ENCODE data around the gene IL6ST. TPM values are rescaled to one million over a fixed set of nuclear protein-coding genes. Genes with fewer than 3 reads are reported as not detected.

Gene IL6ST
- total and polyA plus RNA-seq, 9 donors = 45.9 to 406 (median 169) TPM

DNA sequence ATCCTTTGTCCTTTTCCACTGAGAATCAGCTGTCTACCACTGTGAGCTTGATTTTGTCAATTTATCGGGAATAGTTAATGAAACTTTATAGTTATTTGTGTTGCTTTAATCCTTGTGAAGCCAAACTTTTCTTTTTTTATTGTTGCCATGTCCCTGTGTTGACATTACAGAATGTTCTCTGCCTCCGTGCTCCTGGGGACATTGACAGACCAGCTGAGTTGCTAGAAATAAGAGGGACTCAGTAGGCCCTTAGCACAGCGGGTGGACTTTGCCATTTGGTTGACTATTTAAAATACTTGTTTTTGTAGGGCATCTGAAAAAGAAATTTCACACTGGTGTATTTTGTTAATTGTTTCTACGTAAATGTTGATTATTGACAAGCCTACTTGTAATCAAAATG lies 73.1 kb downstream of the IL6ST start:
- intact Hi-C loops (cut with DNase I) = no loop called here
- no peaks in the 10 kb centered on the region for H3K9me3 ChIP-seq
- no peak for DNase-seq
- no peaks in the 10 kb centered on the region for H3K36me3 ChIP-seq
- no peak overlapping the region for H3K27ac ChIP-seq
- H3K4me3 ChIP-seq = no peak overlapping the region
- TF ChIP-seq EP300 (IDR thresholded peaks at IDR 0.05) = no peak
- TF ChIP-seq POLR2A (IDR thresholded peaks at IDR 0.05) = no peak
- TF ChIP-seq, protein P1, sequence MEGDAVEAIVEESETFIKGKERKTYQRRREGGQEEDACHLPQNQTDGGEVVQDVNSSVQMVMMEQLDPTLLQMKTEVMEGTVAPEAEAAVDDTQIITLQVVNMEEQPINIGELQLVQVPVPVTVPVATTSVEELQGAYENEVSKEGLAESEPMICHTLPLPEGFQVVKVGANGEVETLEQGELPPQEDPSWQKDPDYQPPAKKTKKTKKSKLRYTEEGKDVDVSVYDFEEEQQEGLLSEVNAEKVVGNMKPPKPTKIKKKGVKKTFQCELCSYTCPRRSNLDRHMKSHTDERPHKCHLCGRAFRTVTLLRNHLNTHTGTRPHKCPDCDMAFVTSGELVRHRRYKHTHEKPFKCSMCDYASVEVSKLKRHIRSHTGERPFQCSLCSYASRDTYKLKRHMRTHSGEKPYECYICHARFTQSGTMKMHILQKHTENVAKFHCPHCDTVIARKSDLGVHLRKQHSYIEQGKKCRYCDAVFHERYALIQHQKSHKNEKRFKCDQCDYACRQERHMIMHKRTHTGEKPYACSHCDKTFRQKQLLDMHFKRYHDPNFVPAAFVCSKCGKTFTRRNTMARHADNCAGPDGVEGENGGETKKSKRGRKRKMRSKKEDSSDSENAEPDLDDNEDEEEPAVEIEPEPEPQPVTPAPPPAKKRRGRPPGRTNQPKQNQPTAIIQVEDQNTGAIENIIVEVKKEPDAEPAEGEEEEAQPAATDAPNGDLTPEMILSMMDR (IDR thresholded peaks at IDR 0.05) = no peak
- 88 to 94% (median 91%) methylated on average over 4 of the region's 4 CpGs for WGBS, 3 donors
- no peaks in the 10 kb centered on the region for H3K4me1 ChIP-seq (ENCODE audit: insufficient read depth)
- no peaks in the 10 kb centered on the region for H3K27me3 ChIP-seq

DNA sequence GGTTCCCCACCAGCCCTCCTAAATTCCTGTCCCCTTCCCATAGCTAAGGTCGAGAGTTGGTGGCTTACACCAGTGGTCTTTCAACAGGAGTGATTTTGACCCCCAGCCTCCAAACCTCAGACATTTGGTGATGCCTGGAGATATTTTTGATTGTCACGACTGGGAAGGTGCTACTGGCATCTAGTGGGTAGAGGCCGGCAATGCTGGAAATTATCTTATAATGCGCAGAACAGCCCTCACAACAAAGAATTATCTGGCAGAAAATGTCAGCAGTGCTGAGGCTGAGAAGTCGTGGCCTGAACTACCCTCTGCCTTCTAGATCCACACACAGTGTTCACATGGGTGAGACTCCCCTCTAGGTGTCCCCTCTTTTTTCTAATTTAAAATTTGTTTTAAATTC lies 74.0 kb downstream of the IL6ST start:
- no peaks in the 10 kb centered on the region for H3K9me3 ChIP-seq
- no peaks in the 10 kb centered on the region for H3K27me3 ChIP-seq
- 66 to 72% (median 72%) methylated on average over 5 of the region's 5 CpGs for WGBS, 3 donors
- intact Hi-C loops (cut with DNase I) = no loop called here
- no peak for DNase-seq
- H3K27ac ChIP-seq = no peak overlapping the region
- no peaks in the 10 kb centered on the region for H3K36me3 ChIP-seq
- no peak for TF ChIP-seq POLR2A (IDR thresholded peaks at IDR 0.05)
- no peak for TF ChIP-seq EP300 (IDR thresholded peaks at IDR 0.05)
- TF ChIP-seq, protein P1 (IDR thresholded peaks at IDR 0.05) = no peak
- no peaks in the 10 kb centered on the region for H3K4me1 ChIP-seq (ENCODE audit: insufficient read depth)
- H3K4me3 ChIP-seq = no peak overlapping the region

DNA sequence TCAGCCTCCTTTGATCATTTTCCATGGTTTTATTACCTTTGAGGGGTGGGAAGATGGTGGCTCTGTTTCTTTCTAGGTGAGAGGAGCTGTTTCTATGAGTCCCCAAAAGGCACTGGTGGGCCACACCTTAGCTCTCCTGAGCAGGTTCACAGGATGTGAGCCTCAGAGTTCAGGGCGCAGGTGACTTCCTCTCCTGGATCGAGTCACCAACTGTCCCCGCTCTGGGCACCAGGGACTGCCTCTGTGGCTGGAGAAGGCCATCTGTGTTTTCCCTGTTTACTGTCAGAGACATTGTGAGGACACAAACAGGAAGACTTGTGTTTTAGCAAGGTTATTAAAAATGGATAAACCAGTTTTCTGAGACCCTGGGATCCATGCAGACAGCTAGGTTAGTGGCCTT lies 75.1 kb downstream of the IL6ST start:
- no peak for DNase-seq
- Histone ChIP-seq H3K36me3 (no peaks in the 10 kb centered on the region), H3K9me3 (no peaks in the 10 kb centered on the region), H3K27ac (no peak overlapping the region), H3K4me1 (ENCODE audit: insufficient read depth) (no peaks in the 10 kb centered on the region), H3K4me3 (no peak overlapping the region), H3K27me3 (no peaks in the 10 kb centered on the region)
- intact Hi-C loops (cut with DNase I) = no loop called here
- no peak for TF ChIP-seq POLR2A (IDR thresholded peaks at IDR 0.05)
- WGBS, 3 donors = 91 to 93% (median 92%) methylated on average over 3 of the region's 3 CpGs

DNA sequence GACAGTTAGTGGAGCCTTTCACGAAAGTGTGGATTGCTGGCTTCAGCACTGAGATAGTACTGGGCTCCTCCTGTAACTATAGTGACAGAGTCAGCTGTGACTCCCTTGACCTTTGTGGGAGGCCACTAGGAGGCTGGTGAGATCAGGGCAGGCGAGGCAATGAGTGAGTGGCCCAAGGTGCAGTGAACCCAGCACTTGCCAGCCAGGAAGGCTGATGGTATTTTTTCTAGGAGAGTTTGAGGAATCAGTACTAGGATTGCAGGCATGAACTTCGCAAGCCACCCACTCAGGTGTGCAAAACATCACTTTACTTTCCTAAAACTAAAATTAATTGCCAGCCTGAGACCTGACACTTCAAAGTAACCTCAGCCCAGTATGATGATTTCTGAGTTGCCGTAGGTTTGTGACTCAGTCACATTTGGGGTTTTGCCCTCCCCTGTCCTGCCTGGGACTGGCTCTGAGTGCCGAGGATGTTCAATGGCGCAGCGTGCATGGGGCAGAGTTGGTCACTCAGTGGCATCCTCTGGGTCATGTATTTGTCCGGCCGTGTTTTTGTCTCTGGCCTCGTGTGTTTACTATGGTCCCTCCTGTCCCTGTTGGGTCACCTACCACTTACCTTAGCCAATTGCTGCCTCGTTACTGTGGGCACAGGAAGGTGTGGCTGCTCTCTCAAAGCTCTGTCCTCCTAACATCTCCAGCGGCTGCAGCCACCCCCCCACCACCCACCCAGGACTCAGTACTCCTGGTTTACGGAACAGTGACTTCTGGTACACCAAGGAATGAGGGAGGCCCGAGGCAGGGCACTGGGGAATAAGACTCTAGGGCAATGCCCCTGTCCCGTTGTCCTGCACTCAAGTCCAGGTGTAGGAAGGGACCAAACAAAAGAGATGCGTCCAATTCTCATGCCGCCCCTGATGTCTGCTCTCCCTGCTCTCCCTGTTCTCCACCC lies 76.4 kb downstream of the IL6ST start:
- no peak for DNase-seq
- no peak overlapping the region for H3K4me3 ChIP-seq
- TF ChIP-seq POLR2A (IDR thresholded peaks at IDR 0.05) (no peak), EP300 (IDR thresholded peaks at IDR 0.05) (no peak)
- TF ChIP-seq, protein P1 (IDR thresholded peaks at IDR 0.05) = no peak

More for the DNA sequence above, 76.4 kb downstream of the IL6ST start:
- Histone ChIP-seq H3K9me3 (no peaks in the 10 kb centered on the region), H3K27me3 (no peaks in the 10 kb centered on the region), H3K4me1 (ENCODE audit: insufficient read depth) (no peaks in the 10 kb centered on the region), H3K27ac (no peak overlapping the region), H3K36me3 (no peaks in the 10 kb centered on the region)
- intact Hi-C loops (cut with DNase I) = no loop called here
- WGBS, 3 donors = 90 to 94% (median 93%) methylated on average over 17 of the region's 17 CpGs
